IMR-90 (cell line): Measurements from ENCODE around the gene DNAJB5. TPM values are rescaled to one million over a fixed set of nuclear protein-coding genes. Genes with fewer than 3 reads are reported as not detected.

Experiments used
- ATAC-seq: fragments of 200-7000 bp; cut with Tn5 transposase; 2 replicates; pipeline ENCODE4 v1.9.1; 2020; ENCODE audit warnings: low read depth, mild to moderate bottlenecking, moderate library complexity
- BruUV-seq: library from RNA; stranded (reverse); fragments of 400-500 nt; replicated peaks from 2 replicates; lab custom pipeline; 2021; lab: Mats Ljungman, UMichigan
- CTCF ChIA-PET: fragments of 300-600 bp; formaldehyde crosslinking; extraction: SDS; loops from one replicate; lab custom pipeline; 2021; ENCODE audit warnings: antibody characterized with exemption; lab: Yijun Ruan, JAX
- POLR2A ChIA-PET: fragments of 300-600 bp; sonication (Branson Sonifier 250); formaldehyde crosslinking; loops from one replicate; lab custom pipeline; 2022; ENCODE audit warnings: antibody characterized with exemption; ENCODE audit not compliant: unreplicated experiment; lab: Charles Lee
- DNase-seq: peaks from one replicate; pipeline ENCODE4 v3.0.0; 2013
- H2AFZ ChIP-seq: replicated peaks from 2 replicates; pipeline ENCODE3; 2013; ENCODE audit warnings: low read length, mild to moderate bottlenecking; ENCODE audit not compliant: poor library complexity
- H2AK5ac ChIP-seq: 2 replicates; pipeline ENCODE4 v1.6.1; 2013; ENCODE audit warnings: low read depth, low read length, inconsistent platforms
- H2AK9ac ChIP-seq: replicated peaks from 2 replicates; pipeline ENCODE3; 2013; ENCODE audit warnings: mild to moderate bottlenecking, low read depth, low read length, moderate library complexity; ENCODE audit not compliant: poor library complexity
- H2BK120ac ChIP-seq: 2 replicates; pipeline ENCODE4 v1.6.1; 2013; ENCODE audit warnings: low read depth, low read length, inconsistent platforms
- H2BK15ac ChIP-seq: 3 replicates; pipeline ENCODE4 v1.6.1; 2013; ENCODE audit warnings: low read depth, low read length, inconsistent platforms
- H2BK20ac ChIP-seq: 2 replicates; pipeline ENCODE4 v1.6.1; 2013; ENCODE audit warnings: low read depth, mild to moderate bottlenecking, inconsistent platforms, low read length, moderate library complexity
- H2BK5ac ChIP-seq: 2 replicates; pipeline ENCODE4 v1.6.1; 2013; ENCODE audit warnings: mild to moderate bottlenecking, low read depth, low read length, inconsistent platforms; ENCODE audit not compliant: poor library complexity, severe bottlenecking
- H3K14ac ChIP-seq: replicated peaks from 2 replicates; pipeline ENCODE4 v1.6.1; 2013; ENCODE audit warnings: low read depth, low read length, inconsistent platforms
- H3K18ac ChIP-seq: 2 replicates; pipeline ENCODE4 v1.6.1; 2013; ENCODE audit warnings: low read depth, low read length, control low read depth
- H3K23ac ChIP-seq: 2 replicates; pipeline ENCODE4 v1.6.1; 2013; ENCODE audit warnings: low read depth, low read length, inconsistent platforms
- H3K27ac ChIP-seq: 2 replicates; pipeline ENCODE4 v1.5.1; 2013; ENCODE audit warnings: mild to moderate bottlenecking, control low read depth, low read length; ENCODE audit not compliant: insufficient read depth
- H3K27me3 ChIP-seq: 2 replicates; pipeline ENCODE4 v1.6.1; 2013; ENCODE audit warnings: low read length; ENCODE audit not compliant: control insufficient read depth, insufficient read depth
- H3K36me3 ChIP-seq: 2 replicates; pipeline ENCODE4 v1.6.1; 2013; ENCODE audit warnings: low read length, mixed read lengths; ENCODE audit not compliant: control insufficient read depth, insufficient read depth
- H3K4ac ChIP-seq: 2 replicates; pipeline ENCODE4 v1.6.1; 2013; ENCODE audit warnings: low read depth, low read length, inconsistent platforms
- H3K4me1 ChIP-seq: 2 replicates; pipeline ENCODE4 v1.6.1; 2013; ENCODE audit warnings: low read length, mixed read lengths; ENCODE audit not compliant: control insufficient read depth, insufficient read depth
- H3K4me2 ChIP-seq: 2 replicates; pipeline ENCODE4 v1.6.1; 2013; ENCODE audit warnings: low read depth, mild to moderate bottlenecking, control low read depth, low read length, moderate library complexity
- H3K4me3 ChIP-seq: 2 replicates; pipeline ENCODE4 v1.5.1; 2013; ENCODE audit warnings: low read depth, mild to moderate bottlenecking, control low read depth, low read length, moderate library complexity; ENCODE audit not compliant: insufficient read depth
- H3K56ac ChIP-seq: 2 replicates; pipeline ENCODE4 v1.6.1; 2013; ENCODE audit warnings: low read length, inconsistent platforms; ENCODE audit not compliant: insufficient read depth; ENCODE audit errors: extremely low read depth
- H3K79me1 ChIP-seq, 2 experiments: 2 replicates each; pipeline ENCODE4 v1.6.1; 2013; ENCODE audit warnings: low read length in 2 of 2, inconsistent platforms in 1 of 2, low read depth in 1 of 2
- H3K9ac ChIP-seq: 2 replicates; pipeline ENCODE4 v1.6.1; 2013; ENCODE audit warnings: low read depth, low read length, control low read depth
- H3K9me1 ChIP-seq: 2 replicates; pipeline ENCODE4 v1.6.1; 2013; ENCODE audit warnings: low read length, inconsistent platforms; ENCODE audit not compliant: insufficient read depth
- H3K9me3 ChIP-seq: 2 replicates; pipeline ENCODE4 v1.6.1; 2013; ENCODE audit warnings: low read length; ENCODE audit not compliant: control insufficient read depth, insufficient read depth
- H4K20me1 ChIP-seq: 2 replicates; pipeline ENCODE4 v1.6.1; 2013; ENCODE audit warnings: low read length, inconsistent platforms; ENCODE audit not compliant: insufficient read depth
- H4K5ac ChIP-seq: 2 replicates; pipeline ENCODE4 v1.6.1; 2013; ENCODE audit warnings: mild to moderate bottlenecking, low read depth, low read length, control low read depth
- H4K8ac ChIP-seq, 2 experiments: 2 replicates each; pipeline ENCODE4 v1.6.1; 2013; ENCODE audit warnings: low read depth in 2 of 2, low read length in 2 of 2, control low read depth in 1 of 2, inconsistent platforms in 1 of 2
- H4K91ac ChIP-seq: 2 replicates; pipeline ENCODE4 v1.6.1; 2013; ENCODE audit warnings: low read depth, low read length, inconsistent platforms; ENCODE audit not compliant: insufficient read depth
- BHLHE40 ChIP-seq: fragments of 150-350 bp; IDR thresholded peaks from 2 replicates; pipeline ENCODE4 v1.6.1; 2016; ENCODE audit warnings: mild to moderate bottlenecking, low read depth, low read length
- CHD1 ChIP-seq: IDR thresholded peaks from 2 replicates; pipeline ENCODE4 v1.6.1; 2012; ENCODE audit warnings: low read depth, low read length, improper control_type of control experiment
- MXI1 ChIP-seq: IDR thresholded peaks from 2 replicates; pipeline ENCODE4 v1.6.1; 2012; ENCODE audit warnings: low read depth, mild to moderate bottlenecking, low read length, moderate library complexity, borderline replicate concordance
- POLR2A ChIP-seq: IDR thresholded peaks from 2 replicates; pipeline ENCODE4 v1.6.1; 2012; ENCODE audit warnings: mild to moderate bottlenecking, low read depth, low read length
- RAD21 ChIP-seq: IDR thresholded peaks from 2 replicates; pipeline ENCODE4 v1.6.1; 2012; ENCODE audit warnings: low read length, improper control_type of control experiment
- RCOR1 ChIP-seq: IDR thresholded peaks from 2 replicates; pipeline ENCODE4 v1.6.1; 2012; ENCODE audit warnings: mild to moderate bottlenecking, low read length, improper control_type of control experiment; ENCODE audit not compliant: insufficient replicate concordance
- WGBS, 2 experiments: methylation state at CpG; one replicate each; pipeline versions ENCODE4 v1.1.5 to v1.1.7; 2013; ENCODE audit warnings: missing lambda C conversion rate in 2 of 2; ENCODE audit not compliant: insufficient read length in 1 of 2; ENCODE audit errors: extremely low coverage in 2 of 2; 5-methylcytosine and 5-hydroxymethylcytosine counted together
- dilution Hi-C: fragments of 300-500 bp; cut with HindIII; formaldehyde crosslinking; loops from one replicate; pipeline ENCODE4 v1.14.3; 2018; ENCODE audit warnings: low sequenced_read_pairs; ENCODE audit not compliant: unreplicated experiment
- in situ Hi-C: fragments of 300-500 bp; cut with MboI; formaldehyde crosslinking; loops from 3 replicates; pipeline ENCODE4 v1.14.3; 2019; ENCODE audit warnings: low sequenced_read_pairs, inconsistent platforms, mixed read lengths
- intact Hi-C: fragments of 100-400 bp; cut with micrococcal nuclease; formaldehyde crosslinking; loops from 2 replicates; pipeline ENCODE4 v1.10.0; 2022
- polyA plus RNA-seq, 3 experiments: library from polyadenylated mRNA; depleted of rRNA; stranded (reverse); fragments of >200 nt; gene quantifications; 2 replicates each; pipeline ENCODE4 v1.2.3, GENCODE V29; 2012; ENCODE audit warnings: low replicate concordance in 1 of 3
- total RNA-seq: library from RNA; depleted of rRNA; stranded (reverse); fragments of >200 nt; gene quantifications from 2 replicates; pipeline ENCODE4 v1.2.3, GENCODE V29; 2012
- TF ChIP-seq, protein P1 (sequence below): fragments of 150-350 bp; IDR thresholded peaks from 2 replicates; pipeline ENCODE4 v1.6.1; 2017; ENCODE audit warnings: mild to moderate bottlenecking, antibody characterized with exemption, low read length, low read depth

Gene DNAJB5
- total and polyA plus RNA-seq, 2 of the 4 experiments (the other 2 are of a cell fraction) = 11.4 to 14.9 TPM

DNA sequence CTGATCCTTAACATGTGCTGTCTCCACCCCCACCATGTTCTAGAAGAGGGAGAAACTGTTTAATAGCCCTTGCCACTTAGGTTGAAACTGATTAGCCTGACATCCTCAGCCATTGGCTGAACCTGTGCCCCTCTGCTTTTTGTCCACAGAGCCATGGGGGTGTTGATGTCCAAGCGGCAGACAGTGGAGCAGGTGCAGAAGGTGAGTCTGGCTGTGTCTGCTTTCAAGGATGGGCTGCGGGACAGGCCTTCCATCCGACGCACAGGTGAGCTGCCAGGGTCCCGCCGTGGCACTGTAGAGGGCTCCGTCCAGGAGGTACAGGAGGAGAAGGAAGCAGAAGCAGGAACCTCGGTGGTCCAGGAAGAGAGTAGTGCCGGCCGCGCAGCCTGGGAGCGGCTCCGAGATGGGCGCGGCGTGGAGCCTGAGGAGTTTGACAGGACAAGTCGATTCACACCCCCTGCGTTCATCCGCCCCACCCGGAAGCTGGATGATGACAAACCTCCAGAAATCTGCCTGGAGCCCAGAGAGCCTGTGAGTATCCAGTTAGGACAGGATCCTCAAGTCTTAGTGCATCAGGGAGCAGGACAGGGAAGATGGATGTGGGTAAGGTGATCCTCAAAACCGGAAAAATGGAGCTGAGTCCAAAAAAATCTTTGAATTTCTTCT lies 18.3 kb upstream of the DNAJB5 start:
- Histone ChIP-seq H2BK20ac (no peak overlapping the region), H4K5ac (no peak overlapping the region), H2AK5ac (no peak overlapping the region), H3K4me3 (no peak overlapping the region), H3K27me3 (peaks cover 49% of the 10 kb centered on the region), H2BK120ac (no peak overlapping the region), H3K4me1 (no peaks in the 10 kb centered on the region), H4K91ac (no peak overlapping the region), H3K27ac (no peak overlapping the region), H4K8ac (no peak overlapping the region), H2AFZ (no peak overlapping the region), H3K23ac (no peak overlapping the region), H3K14ac (no peak overlapping the region), H3K18ac (no peak overlapping the region), H3K4ac (no peak overlapping the region), H3K4me2 (no peak overlapping the region), H3K56ac (no peak overlapping the region), H3K36me3 (no peaks in the 10 kb centered on the region), H4K20me1 (no peaks in the 10 kb centered on the region), H2BK5ac (no peak overlapping the region), H2BK15ac (no peak overlapping the region), H3K9me3 (no peaks in the 10 kb centered on the region), H3K9me1 (no peaks in the 10 kb centered on the region), H2AK9ac (no peak overlapping the region), H3K79me1 (no peaks in the 10 kb centered on the region), H3K9ac (no peak overlapping the region)
- no peak for DNase-seq
- BruUV-seq = no TSS peak
- in situ Hi-C loops = no loop called here
- intact Hi-C loops = no loop called here
- TF ChIP-seq POLR2A (no peak), BHLHE40 (no peak), CHD1 (no peak), RAD21 (no peak), RCOR1 (no peak), MXI1 (no peak)
- TF ChIP-seq, protein P1, sequence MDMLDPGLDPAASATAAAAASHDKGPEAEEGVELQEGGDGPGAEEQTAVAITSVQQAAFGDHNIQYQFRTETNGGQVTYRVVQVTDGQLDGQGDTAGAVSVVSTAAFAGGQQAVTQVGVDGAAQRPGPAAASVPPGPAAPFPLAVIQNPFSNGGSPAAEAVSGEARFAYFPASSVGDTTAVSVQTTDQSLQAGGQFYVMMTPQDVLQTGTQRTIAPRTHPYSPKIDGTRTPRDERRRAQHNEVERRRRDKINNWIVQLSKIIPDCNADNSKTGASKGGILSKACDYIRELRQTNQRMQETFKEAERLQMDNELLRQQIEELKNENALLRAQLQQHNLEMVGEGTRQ = no peak
- CTCF ChIA-PET = no interaction called here
- no peak for ATAC-seq
- dilution Hi-C loops = no loop called here
- POLR2A ChIA-PET = no interaction called here
- WGBS, 2 experiments = 96% methylated on average over 10 of the region's 21 CpGs; no CpG with 5 or more reads in 1 of the 2 experiments
